HG02623 (cell line): ENCODE data around the gene ARFRP1.

Experiments
- ATAC-seq: cut with Tn5 transposase; IDR thresholded peaks from one replicate; pipeline ENCODE4 v1.9.1; 2021; ENCODE audit warnings: moderate library complexity; ENCODE audit not compliant: unreplicated experiment

Gene ARFRP1

GRCh38 chr20:63707558-63708300 lies at the start of gene ARFRP1, which contains the start of gene ZGPAT:
TSS of gene ARFRP1 (minus strand) at chr20:63707976. CDS start at chr20:63707091, 885 bp downstream.
TSS of gene ZGPAT (plus strand) at chr20:63708039. CDS start at chr20:63708581, 542 bp downstream.
- peak; percentile 63 for ATAC-seq

- ATAC-seq = no peak
Observed at GRCh38 chr20:63756648-63756991, 48.8 kb upstream of the ARFRP1 start.

GRCh38 chr20:63755933-63756647 lies 48.3 kb upstream of the ARFRP1 start:
- ATAC-seq = no peak

GRCh38 chr20:63754008-63754407 lies 46.2 kb upstream of the ARFRP1 start:
- ATAC-seq = no peak

GRCh38 chr20:63753381-63753780 lies 45.6 kb upstream of the ARFRP1 start:
- no peak for ATAC-seq

- ATAC-seq = no peak
Observed at GRCh38 chr20:63752411-63753101, 44.8 kb upstream of the ARFRP1 start.

- no peak for ATAC-seq
Observed at GRCh38 chr20:63751471-63752271, 43.9 kb upstream of the ARFRP1 start.

GRCh38 chr20:63750807-63751470 lies 43.2 kb upstream of the ARFRP1 start:
- ATAC-seq = no peak

- no peak for ATAC-seq
Observed at GRCh38 chr20:63749597-63750508, 42.1 kb upstream of the ARFRP1 start.

- ATAC-seq = no peak
Observed at GRCh38 chr20:63748934-63749270, 41.1 kb upstream of the ARFRP1 start.

- no peak for ATAC-seq
Observed at GRCh38 chr20:63748070-63748933, 40.5 kb upstream of the ARFRP1 start.

GRCh38 chr20:63747622-63748069 lies 39.9 kb upstream of the ARFRP1 start:
- no peak for ATAC-seq

GRCh38 chr20:63746751-63747315 lies 39.1 kb upstream of the ARFRP1 start:
- no peak for ATAC-seq

- no peak for ATAC-seq
Observed at GRCh38 chr20:63745961-63746731, 38.4 kb upstream of the ARFRP1 start.

GRCh38 chr20:63745424-63745805 lies 37.6 kb upstream of the ARFRP1 start:
- no peak for ATAC-seq

- no peak for ATAC-seq
Observed at GRCh38 chr20:63744574-63745423, 37.0 kb upstream of the ARFRP1 start.
